ENCODE data around the gene IL17C. TPM values are rescaled to one million over a fixed set of nuclear protein-coding genes. Genes with fewer than 3 reads are reported as not detected.

IL17C gene
- total and polyA plus RNA-seq, 10 of the 15 experiments (the other 5 are each of a cell fraction or from before 2014, with no cell fraction given), result not detected

DNA sequence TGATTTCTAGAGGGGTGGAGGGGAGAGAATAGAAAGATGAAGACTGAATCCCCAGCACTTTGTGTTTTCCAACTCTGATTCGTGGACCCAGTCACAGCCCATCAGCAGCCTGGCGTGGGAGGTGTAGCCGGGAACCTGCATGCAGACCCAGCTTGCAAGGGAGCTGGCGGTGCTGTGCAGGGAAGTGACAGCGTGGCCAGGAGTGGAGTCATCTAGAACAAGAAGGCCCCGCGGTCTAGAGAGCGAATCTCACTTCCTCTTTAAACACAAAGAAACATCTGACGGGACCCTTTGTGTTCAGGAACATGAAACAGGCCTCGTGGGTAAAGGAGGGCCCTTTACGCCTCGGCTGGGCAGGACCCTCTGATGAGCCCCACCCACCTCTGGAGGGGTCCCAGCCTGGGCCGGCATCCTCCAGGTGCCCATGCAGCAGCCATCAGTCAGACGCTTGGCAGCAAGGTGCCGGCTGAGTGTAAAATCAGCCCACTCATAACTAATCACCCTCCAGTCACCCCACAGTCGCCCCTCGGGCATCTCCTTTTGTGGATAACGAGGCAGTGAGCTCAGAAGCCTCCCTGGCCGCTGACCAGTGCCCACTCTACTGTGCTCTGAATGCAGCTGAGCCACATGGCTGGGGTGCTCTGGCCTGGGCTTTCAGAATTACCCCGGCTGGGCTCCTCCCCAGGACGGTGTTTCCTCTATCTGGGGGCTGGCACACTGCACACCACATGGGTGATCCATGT is 43.5 kb downstream of the IL17C start (continued):
- TF ChIP-seq NFYA (IDR thresholded peaks at IDR 0.05; ENCODE audit: borderline replicate concordance, low read depth, low read length) (no peak), EZH2 (IDR thresholded peaks at IDR 0.05; ENCODE audit: borderline replicate concordance, control insufficient read depth, low read depth, low read length) (no peak), CHD2 (IDR thresholded peaks at IDR 0.05; ENCODE audit: borderline replicate concordance, low read depth, low read length) (peak; percentile 78), LARP7 (IDR thresholded peaks at IDR 0.05) (no peak), NR2F1 (conservative IDR thresholded peaks at IDR 0.05) (peak; percentile 72; the same call in 1 of the 2 replicates), TARDBP (IDR thresholded peaks at IDR 0.05; ENCODE audit: borderline replicate concordance) (no peak), ZNF687 (IDR thresholded peaks at IDR 0.05) (peak; percentile 77; the same call in 1 of the 2 replicates), ZNF384 (IDR thresholded peaks at IDR 0.05; ENCODE audit: borderline replicate concordance, low read depth, low read length) (no peak), SIN3A (IDR thresholded peaks at IDR 0.05; ENCODE audit: low read depth, low read length) (peak; percentile 93), RB1 (IDR thresholded peaks at IDR 0.05; ENCODE audit: borderline replicate concordance) (no peak), CEBPB (IDR thresholded peaks at IDR 0.05; ENCODE audit: borderline replicate concordance in 1 of 2, low read depth in 2 of 2, low read length in 2 of 2) (no peak), POLR2AphosphoS2 (IDR thresholded peaks at IDR 0.05; ENCODE audit: low read depth, low read length) (no peak), NFYB (IDR thresholded peaks at IDR 0.05; ENCODE audit: insufficient read depth, low read depth, low read length) (no peak), ZNF217 (IDR thresholded peaks at IDR 0.05) (peak; percentile 66; the same call in 1 of the 2 replicates), HDAC6 (IDR thresholded peaks at IDR 0.05; ENCODE audit: unreplicated experiment) (no peak), CEBPZ (IDR thresholded peaks at IDR 0.05; ENCODE audit: low read depth, low read length) (no peak)
- TF ChIP-seq, protein P1, sequence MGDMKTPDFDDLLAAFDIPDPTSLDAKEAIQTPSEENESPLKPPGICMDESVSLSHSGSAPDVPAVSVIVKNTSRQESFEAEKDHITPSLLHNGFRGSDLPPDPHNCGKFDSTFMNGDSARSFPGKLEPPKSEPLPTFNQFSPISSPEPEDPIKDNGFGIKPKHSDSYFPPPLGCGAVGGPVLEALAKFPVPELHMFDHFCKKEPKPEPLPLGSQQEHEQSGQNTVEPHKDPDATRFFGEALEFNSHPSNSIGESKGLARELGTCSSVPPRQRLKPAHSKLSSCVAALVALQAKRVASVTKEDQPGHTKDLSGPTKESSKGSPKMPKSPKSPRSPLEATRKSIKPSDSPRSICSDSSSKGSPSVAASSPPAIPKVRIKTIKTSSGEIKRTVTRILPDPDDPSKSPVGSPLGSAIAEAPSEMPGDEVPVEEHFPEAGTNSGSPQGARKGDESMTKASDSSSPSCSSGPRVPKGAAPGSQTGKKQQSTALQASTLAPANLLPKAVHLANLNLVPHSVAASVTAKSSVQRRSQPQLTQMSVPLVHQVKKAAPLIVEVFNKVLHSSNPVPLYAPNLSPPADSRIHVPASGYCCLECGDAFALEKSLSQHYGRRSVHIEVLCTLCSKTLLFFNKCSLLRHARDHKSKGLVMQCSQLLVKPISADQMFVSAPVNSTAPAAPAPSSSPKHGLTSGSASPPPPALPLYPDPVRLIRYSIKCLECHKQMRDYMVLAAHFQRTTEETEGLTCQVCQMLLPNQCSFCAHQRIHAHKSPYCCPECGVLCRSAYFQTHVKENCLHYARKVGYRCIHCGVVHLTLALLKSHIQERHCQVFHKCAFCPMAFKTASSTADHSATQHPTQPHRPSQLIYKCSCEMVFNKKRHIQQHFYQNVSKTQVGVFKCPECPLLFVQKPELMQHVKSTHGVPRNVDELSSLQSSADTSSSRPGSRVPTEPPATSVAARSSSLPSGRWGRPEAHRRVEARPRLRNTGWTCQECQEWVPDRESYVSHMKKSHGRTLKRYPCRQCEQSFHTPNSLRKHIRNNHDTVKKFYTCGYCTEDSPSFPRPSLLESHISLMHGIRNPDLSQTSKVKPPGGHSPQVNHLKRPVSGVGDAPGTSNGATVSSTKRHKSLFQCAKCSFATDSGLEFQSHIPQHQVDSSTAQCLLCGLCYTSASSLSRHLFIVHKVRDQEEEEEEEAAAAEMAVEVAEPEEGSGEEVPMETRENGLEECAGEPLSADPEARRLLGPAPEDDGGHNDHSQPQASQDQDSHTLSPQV (IDR thresholded peaks at IDR 0.05), result no peak
- TF ChIP-seq, protein P2, sequence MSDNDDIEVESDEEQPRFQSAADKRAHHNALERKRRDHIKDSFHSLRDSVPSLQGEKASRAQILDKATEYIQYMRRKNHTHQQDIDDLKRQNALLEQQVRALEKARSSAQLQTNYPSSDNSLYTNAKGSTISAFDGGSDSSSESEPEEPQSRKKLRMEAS (IDR thresholded peaks at IDR 0.05; ENCODE audit: low read depth, low read length), result peak; percentile 90
